DMS53 (cell line): ENCODE measurements around the gene PPARG.
"Not testable (repeated sequence)": the region's sequence is repeated elsewhere in the genome, so short reads cannot be mapped to it uniquely, and the experiment has no call there.

Experiments
- DNase-seq: peaks from one replicate; lab custom pipeline; 2025; lab: John Stamatoyannopoulos, UW

PPARG gene

DNA sequence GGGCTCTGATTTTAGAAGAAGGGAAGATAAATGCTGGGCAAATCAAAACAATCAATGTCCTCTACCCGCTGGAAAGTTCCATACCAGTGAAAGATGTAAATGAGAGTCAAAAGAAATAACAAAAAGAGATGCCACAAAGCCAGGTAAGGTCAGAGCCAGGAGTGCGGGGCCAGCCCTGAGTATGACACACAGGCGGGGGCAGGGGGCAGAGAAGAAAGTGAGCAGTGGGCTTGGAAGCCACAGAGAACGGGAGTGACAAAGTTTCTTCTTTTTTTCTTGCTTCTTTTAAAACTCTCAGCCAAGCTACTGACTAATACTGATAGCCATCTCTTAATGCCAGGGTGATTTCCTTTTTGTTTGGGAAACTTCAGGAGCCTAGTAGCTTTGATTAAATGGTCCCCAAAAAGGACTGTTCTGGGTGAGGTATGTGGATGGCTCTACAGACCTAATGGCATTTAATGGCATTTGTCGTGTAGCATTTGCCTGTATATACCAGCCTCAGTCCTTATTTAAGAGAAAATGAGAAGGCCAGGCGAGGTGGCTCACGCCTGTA, 172.3 kb downstream of the PPARG start:
- DNase-seq, result no peak

DNA sequence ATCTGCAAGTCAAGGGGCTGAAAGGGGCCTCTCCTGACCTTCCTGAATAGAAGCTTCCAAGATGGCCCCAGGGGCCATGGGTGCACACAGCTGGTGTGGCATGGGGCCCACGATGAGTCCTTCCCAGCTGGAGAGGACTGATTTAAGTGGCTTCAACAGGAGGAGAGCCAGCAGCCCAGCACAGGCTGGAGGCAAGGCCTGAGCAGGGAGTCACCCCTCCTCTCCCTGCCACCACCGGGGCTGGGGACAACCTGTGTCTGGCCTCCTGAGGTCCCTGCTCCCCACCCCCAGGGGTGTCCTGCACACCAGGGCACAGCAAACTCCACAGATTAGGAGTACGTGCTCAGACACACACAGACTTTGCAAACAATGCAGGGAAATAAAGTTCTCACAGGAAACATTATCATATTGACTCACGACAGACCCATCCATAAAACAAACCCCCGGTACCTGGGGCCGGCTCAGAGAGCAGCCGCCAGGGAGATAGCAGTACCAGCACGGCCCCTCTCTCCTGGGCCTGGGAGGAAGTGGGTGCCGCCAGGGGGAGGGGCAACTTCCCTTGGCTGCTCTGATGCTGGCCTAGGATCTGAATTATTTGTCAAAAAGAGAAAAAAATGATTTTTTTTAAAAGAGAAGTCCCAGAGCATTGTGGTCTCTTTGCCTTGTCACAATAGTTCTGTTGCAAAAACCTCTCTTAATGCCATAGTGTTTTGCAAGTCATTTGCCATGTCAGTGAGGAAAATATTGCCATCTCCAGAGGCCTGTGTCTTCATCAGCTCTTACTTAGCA, 173.5 kb downstream of the PPARG start:
- no peak for DNase-seq

DNA sequence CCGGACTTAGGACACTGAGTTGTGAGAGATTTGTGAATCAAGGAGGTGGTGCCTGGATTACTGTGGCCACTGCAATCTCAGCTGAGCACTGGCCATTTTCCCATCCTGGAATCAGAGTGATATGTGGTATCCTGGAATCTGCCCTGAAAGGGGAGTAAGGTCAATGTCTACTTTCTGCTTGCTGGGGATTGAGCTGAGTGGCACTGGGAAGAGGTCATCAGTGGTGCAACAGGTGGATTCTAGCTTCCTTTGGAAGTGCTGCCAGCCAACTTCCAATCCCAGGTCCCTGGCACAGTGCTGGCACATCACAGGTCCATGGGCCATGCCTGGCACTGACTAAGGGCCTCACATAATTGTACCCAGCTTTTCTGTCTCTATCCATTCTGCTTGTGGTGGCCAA, 174.8 kb downstream of the PPARG start:
- DNase-seq, result no peak

DNA sequence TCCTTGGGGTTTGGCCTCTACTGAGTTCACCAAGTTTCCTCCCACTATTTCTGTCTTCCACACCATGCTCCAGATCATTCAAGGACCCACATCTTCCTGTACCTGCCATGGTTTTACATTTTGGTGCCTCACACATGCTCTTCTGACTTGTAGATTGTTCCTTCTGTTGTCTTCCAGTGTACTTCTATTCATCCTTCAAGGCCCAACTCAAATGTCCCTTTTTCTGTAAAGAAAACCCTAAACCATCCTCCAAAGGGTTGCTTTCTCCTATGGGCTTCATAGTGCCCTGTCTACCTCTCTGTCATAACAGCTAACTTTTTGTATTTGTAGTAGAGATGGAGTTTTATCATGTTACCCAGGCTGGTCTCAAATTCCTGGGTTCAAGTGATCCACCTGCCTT, 175.3 kb downstream of the PPARG start:
- no peak for DNase-seq

DNA sequence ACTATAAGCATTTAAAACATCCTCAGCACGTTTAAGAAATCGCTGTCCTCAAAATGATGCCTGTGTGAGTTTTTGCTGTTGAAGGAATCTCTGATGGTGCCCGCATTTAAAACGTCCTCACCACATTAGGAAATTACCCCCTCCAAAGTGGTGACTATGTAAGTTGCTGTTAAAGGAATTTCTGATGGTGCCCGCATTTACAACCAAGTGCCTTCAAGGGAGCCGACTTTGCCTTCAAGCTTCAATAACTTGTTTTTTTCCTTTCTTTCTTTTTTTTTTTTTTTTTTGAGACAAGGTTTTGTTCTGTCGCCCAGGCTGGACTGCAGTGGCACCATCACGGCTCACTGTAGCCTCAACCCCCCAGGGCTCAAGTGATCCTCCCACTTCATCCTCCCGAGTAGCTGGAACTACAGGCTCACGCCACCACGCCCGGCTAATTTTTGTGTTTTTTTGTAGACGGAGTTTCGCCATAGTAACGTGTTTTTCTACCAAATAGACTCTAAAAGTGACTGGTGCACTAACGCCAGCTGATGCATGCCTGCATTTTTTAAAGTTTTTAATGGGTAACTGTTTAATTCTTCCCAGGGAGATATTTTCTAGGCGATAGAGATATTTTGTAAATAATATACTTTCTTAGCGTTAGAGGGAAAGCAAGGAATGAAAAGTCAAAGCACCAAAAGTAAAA, 176.4 kb downstream of the PPARG start:
- DNase-seq, result no peak

DNA sequence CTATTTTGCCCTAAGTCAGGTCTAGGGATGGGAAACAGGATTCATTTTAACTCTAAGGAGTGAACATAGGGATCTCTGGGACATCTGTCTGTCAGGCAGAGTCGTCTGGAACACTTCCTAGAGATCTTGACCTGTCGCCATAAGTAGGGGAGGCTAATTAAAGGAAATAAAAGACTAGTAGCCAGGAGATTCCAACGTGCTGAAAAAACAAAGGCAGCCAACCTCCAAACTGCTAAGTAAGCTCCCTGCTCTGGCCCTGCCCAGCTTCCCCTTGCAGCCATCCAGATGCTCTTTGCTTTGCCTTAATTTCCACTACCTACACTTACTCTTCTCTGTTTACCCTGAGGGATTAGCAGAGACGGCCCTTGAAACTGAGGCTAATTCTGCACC, 177.0 kb downstream of the PPARG start:
- no peak for DNase-seq

DNA sequence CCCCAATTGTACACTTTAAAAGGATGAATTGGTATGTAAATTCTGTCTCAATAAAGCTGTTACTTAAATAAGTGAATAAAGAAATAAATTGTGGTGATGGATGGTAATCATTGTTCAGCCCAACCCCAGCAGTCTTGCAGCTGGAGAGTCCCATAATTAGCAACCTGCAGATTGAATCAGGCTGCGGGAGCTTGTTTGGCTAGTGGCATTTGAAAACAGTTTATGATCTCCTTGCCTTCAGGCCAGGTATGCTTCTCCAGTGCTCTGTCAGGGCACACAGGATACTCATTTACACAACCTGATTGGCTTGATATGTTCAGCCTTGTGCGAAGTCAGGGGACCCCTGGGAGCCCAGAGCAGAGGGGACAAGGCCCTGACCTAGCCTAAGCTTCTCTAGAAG, 178.9 kb downstream of the PPARG start:
- no peak for DNase-seq

DNA sequence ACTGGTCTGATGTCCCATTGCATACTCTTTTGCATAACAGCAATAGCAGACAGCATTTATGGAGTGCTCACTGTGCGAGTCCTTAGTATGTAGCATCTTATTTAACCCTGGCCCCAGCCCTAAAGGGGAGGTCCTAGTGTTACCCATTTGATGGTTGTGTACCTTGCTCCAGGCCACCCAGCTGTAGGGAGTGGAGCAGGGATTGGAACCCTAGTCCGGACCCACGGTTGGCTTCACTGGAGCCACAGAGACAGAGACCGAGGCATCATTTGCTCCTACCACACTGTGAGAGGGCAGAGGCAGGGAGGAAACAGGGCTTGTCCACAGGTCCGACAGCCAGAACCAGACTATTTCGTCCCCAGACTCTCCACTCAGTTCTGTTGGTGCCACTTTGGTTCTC, 179.4 kb downstream of the PPARG start:
- DNase-seq, result no peak

DNA sequence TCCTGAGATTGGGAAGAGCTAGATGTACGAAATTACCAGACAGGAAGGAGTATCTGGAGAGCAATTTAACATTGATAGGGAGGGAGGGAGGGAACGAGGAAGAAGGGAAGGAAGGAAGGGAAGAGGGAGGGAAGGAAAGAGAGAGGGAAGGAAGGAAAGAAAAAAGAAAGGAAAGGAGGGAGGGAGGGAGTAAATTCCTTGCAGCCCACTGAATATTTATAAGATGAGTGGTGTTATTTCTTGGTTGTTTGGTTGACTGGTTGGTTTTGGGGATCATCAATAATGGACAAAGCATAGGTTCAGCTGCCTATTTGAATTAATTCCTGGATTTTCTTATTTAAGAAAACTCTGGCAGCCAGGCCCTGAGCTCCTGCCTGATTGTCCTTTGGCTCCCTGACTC, 179.9 kb downstream of the PPARG start:
- no peak for DNase-seq

DNA sequence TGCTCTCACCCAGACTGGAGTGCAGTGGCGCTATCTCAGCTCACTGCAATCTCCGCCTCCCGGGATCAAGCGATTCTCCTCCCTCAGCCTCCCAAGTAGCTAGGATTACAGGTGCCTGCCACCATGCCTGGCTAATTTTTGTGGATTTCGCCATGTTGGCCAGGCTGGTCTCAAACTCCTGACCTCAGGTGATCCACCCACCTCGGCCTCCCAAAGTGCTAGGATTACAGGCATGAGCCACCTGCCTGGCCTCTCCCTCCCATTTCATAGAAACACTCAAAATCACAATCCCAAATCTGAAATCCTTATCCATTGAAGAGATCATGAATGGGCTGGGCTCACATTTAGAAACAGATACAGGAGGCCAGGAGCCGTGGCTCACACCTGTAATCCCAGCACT, 180.4 kb downstream of the PPARG start:
- DNase-seq, result not testable (repeated sequence)

DNA sequence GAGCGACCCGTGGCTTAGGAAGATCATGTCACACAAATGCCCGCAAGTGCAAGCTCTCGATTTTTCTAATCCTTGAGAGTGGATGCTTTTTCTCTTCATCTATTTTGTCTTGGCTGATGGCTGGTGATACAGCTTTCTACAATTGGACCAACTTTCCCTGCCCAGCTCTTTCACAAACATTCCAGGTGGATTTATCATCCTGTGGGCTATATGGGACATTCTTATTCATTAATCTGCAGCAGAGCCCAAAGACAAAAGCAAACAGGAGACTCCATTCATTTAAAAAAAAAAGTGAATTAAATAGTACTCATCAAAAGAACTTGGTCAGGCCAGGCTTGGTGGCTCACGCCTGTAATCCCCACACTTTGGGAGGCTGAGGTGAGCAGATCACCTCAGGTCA, 181.2 kb downstream of the PPARG start:
- no peak for DNase-seq

DNA sequence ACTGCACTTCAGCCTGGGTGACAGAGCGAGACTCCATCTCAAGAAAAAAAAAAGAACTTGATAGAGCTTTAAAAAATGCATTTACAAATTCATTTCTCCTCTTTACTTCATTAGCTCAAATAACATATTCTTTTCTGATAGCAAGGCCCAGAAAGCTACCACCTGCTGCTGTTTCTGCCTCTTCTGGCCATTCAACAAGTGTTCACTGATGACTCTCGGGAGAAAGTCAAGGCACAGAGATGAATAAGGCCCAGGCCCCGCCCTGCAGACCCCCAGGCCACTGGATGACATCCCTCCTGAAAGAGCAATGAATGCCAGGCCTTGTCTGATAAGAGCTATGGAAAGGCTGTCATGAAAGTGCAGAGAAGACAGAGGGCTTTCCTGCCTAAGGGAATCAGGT, 181.8 kb downstream of the PPARG start:
- DNase-seq, result no peak

DNA sequence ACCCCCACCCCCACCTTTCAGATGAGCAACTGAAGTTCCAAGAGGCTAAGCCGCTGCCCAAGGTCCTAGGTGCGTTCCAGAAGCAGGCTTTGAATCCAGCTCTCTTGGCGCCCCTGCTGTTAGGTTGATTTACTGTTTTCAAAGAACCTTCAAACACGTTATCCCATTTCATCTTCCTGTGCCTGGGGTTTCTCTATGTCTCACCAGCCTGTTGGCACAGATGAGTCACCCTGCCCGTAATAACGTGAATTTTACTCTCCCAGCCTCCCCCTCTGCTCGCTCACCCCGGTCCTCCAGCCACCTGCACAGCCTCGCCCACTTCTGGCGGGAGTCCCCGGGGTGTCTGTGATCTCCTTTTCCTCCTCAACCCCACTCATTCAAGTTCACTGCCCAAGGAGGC, 182.4 kb downstream of the PPARG start:
- DNase-seq, result peak; percentile 37

DNA sequence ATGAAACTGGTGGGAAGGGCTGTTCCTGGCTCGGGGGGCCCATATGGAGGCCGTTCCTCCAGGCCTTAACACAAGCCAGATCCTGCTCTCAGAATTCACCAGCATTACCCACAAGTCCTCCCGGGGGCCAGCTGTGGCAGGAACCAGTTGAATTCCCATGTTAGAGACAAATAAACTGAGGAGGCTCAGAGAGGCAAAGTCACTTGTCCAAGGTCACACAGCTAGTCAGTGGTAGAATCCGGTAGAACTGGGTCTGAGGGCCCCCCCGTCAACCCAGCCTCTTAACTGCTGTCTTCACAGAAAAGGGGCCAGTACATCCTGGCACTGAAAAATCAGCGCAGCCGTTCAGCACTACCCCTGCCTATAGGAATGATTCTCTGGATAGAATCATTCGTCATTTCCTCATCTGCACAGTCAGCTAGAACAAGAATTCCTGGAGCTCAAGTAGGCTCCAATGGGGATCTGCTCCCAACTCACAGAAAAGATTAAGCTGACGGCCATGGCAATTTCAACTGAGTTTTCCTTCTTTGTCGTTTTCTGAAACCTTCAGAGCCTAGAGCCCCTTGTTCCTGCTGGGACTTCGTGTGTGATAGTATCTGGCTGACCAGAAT, 183.2 kb downstream of the PPARG start:
- DNase-seq, result no peak

DNA sequence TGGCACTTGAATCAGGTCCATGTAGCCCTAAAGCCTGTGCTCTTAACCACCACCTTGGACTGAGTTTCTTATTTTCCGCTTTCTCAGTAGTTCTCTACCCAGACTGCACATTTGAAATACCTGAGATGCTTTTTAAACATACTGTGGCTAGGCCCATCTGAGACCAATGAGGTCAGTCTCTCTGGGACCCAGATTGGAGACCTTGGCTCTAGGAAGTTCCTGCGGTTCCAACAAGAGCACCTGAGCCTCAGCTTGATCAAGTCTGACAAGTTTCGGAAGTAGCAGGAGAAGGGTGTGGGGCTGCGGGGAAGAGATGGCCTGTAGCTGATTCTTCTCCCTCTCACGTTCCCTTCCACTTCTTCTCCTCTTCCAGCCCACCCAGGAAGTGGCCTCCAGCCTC, 183.9 kb downstream of the PPARG start:
- no peak for DNase-seq

DNA sequence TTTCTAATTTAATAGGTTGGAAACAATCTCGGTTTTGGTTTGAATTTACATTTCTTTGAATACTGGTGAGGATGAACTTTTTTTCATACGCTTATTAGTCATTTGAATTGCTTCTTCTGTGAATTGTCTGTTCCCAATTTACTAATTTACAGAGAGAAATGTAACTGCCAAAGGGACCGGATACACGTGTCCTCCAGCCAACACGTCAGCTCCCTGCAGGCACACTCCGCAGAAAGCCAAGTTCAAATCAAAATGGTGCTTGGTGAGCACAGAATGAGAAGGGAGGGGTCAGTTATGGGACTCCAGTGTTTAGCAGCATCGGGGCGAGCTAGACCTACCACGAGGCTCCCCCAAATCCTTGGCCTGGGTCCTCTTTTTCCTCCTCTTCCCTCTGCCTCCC, 184.6 kb downstream of the PPARG start:
- no peak for DNase-seq

DNA sequence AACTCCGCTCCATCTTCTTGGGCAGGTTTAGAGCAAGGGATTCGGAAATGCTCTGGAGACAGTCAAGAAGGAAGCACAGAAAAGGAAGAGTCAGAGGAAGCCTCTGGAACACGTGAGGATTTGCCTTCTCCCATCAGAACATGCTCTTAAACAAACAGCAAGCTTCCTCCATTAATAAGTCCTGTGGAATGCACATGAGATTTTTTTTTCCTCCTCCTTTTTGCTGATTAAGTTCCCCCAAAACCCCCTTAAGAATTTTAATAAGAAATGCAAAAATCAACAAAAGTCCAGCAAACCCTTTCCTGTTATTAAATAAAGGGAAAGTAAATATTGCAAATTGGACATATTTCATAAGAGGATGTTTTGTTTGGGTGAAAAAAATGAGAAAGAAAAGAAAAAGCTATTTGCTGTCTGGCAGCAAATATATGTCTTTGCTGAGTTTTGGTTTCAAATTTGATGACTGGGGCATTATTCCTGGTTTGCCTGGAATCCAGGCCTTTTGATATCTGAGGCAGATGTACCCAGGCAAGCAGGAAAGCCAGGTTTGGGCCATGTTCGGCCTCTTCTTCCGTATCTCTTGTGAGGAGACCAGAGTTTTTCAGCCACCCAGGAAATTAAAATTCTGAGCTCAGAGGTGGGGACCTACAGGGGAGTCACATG, 187.5 kb downstream of the PPARG start:
- no peak for DNase-seq

DNA sequence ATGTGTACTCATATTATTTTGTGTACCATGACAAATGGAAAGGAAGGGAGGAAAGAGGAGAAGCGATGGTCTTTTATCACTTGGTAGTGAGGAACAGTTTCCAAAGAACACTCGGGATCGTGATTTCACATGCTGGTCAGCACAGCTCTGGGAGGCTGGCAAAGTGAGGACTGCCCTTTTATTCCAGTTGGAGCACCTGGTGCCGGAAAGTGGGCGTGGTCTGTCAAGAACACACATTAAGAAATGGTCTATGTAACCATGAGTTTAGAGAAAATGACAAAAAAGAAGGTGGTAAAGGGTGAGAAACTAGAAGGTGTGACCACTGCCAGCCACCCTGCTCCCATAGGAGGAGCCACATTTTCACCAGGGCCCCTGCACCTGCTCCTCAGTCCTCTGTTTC, 188.4 kb downstream of the PPARG start:
- no peak for DNase-seq

DNA sequence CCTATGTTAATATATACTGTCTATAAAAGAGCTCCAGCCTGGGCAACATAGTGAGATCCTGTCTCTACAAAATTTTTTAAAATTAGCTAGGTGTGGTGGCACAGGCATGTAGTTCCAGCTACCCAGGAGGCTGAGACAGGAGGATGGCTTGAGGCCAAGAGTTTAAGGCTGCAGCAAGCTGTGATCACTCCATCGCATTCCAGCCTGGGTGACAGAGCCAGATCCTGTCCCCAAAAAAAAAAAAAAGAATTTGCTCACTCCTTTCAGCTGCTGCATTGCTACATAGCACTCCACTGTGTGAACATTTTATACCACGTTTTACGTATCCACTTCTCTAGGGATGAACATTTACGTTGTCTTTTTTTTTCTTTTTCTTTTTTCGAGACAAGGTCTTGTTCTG, 189.5 kb downstream of the PPARG start:
- DNase-seq, result no peak

DNA sequence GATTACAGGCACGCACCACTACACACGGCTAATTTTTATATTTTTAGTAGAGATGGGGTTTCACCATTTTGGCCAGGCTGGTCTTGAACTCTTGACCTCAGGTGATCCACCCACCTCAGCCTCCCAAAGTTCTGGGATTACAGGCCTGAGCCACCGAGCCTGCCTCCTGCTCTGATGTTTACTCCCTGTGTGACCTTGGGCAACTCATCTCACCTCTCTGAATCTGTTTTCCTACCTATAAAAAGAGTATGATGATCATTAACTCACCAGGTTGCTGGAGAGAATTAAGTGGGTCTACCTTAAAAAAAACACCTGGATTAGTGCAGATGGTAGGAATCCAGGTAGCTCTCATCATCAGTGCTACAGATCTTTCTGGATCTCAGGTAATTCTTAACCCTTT, 190.3 kb downstream of the PPARG start:
- not testable (repeated sequence) for DNase-seq

DNA sequence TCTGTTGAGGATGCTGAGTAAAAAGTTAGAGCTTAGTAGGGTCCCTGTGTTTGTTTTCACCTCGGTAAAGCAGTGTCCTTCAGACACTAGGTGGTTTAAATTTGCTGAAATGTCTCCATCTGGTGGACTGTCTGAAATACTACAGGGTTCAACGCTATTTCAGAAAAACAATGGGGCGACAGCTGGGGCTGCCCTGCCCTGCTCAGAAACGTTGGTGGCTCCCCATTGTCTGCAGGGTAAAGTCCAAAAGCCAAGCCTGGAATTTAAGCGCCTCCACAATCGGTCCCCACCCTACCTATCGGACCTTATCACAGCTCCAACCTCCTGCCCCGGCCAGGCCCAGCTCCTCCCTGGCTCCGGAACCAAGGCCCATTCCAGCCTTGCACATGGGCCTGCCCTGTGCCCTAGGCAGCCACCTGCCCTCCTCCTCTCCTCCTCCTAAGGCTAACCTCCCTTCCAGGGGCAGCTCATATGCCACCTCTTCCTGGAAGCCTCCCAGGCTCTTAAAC, 191.1 kb downstream of the PPARG start:
- DNase-seq, result peak; percentile 42

DNA sequence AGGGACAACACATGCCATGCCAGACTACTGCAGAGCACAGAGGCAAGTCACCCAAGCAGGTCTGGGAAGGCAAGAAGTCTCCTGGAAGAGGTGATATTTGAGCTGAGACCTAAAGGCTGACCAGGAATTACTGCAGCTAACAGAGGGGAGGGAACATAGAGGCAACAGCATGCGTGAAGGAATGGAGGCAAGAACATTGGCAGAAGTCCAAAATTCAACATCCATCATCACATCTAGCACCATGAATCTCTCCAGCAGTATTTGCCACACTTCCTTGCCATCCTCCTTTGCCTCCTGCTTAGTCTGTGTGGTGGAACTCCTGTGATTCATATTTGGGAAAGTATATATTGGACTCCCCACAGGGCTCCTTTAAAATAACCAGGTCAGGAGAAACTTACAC, 194.5 kb downstream of the PPARG start:
- DNase-seq, result peak; percentile 19

DNA sequence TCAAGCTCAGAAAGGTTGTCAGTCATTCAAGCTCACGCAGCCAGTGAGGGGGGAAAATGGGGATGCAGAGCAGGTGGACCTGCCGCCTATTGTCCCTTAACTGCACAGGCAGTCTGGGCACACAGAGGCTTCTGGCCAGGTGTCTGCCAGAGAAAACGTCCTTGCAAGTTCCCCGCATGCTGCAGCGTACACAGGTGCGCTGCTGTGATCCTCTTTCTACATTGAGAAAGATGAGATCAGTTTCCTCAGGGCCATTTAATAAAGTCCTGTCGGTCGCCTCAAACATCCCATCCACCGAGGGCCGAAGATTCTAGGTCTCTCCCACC, 195.0 kb downstream of the PPARG start:
- no peak for DNase-seq
